ENCODE data around the gene HOXA5.

The HOXA5 gene

DNA sequence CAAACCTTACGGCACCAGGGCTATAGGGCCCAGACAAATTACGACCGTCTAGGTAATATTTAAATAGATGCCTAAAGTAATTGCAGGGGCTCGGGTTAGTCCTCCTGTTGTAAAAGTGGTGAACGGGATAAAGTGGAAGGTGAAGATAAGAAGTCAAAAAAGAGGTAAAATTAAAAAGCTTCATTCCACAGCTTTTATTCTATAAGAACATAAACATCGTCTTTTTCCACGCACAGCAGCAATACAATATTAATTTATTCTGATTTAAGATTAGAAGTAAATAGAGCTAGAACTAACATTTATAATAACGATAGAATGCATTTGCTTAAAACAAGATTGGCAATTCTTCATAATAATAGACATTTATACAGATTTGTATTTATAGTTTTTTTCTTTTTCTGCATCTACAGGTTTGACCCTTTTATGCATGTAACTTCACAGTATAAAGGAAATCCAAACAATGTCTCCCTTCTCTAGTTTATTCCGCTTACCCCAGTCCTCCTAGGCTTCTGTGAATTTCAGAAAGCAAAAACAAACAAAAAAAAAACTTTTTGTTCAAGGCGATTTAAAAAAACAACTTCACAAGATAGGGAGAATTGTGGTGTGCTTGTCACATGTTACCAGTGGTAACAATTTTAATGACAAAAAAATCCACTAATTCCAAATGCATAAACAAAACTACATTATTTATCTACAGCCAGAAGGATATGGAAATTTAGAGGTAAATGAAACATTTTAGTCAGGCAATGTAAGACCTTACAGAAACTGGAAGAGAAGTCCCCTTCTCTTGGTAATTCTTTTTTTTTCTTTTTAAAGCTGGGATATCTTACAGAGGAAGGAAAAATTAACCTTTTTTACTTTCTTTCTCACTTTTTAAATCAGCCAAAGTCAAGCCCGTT, 27.2 kb upstream of the HOXA5 start:
- DNase-seq: peak in 1 of 2 experiments; percentile 58

DNA sequence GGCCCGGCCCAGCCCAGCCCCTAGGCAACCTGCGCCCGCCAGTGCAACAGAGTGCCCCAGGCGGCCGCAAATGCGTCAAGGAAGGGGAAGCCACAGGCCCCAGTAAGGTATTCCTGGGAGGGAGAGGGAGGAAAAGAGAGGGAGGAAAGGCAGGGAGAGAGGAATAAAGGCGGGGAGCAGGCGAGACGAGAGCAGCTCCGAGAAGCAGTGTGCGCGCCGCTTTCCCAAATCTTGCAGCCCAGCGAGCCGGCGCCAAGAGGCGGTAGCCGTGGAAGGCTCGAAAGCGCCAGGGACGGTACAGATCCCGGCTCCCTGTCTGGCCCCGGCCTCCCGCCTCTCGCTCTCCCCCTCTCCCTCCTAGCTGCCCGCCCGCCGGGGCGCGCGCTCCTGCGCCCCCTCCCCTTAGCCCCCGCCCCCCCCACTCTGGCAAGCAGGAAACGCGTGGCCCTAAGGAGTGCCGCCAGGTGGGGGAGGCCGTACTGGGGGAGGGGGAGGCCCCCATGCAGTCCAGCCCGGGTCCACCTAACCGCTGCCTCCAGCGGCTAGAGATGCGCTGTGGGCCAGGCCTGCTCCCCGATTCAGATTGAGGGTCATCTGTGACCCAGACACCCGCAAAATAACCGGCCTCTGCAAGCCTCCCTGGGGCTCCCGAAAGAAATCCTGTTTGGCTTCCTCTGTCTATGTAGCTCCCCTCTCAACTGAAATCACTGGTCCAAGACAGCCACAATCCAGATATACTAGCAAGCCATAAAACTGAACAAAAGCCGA, 26.4 kb upstream of the HOXA5 start:
- peak; percentile 90 to 94 for DNase-seq

DNA sequence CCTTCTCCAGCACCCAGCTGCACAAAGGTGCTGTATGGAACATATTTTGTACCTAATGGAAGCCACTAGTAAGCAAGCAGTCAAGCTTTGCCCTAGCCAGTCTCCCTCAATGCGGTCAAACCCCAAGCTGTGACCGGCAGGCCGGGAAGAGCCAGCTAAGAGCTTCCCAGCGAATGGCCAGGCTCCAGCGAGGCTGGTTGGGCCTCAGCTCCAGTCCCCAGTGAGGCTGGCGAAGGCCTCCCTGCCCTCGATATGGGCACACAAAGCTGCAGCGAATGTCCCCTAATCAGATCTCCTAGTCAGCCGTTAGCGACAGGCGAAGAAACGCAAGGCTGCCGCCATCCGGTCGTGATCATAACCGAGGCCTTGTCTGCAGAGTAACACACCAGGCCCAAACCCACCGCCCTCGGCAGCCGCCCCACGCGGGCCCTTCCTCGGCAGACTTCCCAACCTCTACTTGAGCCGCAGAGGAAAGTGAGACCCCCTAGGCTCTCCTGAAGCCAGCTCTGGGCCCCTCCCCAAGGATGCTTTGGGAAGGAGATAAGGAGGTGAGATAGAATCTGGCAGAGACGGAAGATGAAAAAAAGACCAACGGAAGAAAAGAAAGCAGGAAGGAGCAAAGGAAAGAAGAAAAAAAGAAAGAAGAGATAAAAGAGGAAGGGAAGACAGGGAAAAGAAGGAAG, 24.9 kb upstream of the HOXA5 start:
- DNase-seq: peak in 1 of 2 experiments; percentile 89

DNA sequence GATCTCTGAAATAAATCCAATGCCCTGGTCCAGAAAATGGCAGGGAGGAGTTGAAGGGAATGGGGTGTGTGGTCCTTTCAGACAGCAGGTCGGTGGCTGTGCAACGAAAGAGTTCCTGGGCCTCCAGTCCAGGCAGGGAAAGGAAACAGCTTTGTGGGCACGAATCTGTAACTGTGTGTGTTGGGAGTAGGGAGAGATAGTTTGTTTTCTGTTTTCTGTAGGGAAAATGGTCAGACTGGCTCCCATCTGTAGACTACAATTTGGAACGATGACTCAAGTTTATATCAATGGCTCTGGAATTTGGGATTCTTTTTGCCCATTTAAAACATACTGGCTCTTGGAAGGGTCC, 24.4 kb upstream of the HOXA5 start:
- DNase-seq: peak in 1 of 2 experiments; percentile 57

DNA sequence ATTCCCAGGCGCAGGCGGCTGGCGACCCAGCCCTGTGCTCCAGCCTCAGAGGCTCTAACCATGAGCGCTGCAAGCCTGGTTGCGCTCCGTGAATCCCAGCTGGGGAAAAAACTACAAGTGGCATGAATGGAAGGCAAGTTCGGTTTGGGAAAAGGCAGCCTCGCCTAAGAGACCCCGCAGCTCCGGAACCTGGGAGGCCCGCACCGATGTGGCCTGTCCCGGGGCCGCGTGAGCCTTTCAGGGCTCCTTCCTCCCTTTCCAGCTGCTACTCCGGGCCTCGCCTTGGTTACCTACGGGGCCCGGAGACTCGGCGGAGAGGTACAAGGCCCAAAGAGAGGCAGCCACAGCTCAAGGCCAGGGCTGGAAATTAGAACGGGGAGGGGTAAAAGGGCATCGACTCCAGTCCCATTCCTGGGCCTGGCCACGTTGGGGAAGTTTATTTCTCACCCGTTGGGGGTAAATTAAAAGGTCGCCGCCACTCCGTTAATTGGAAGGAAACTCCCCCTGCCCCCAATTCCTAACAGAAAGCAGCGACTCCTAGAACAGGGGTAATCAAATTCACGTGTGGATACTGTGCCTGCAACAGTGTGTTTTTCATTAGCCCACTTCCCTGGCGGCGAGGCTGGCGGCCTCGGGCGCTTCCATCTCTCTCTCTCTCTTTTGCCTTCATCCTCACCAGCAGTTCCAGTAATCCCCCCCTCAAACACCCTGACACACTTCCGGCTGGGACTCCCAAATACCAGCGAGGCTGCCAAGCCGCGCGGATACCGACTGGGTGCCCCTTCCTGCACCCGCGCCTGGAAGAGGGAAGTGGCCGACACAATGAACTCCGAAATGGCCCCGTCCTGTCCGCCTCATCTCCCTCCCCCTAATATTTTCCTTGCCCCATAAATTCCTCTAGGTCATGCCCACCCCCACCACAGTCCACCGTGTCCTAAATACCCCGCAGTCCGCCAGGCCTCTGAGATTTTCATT, 23.3 kb upstream of the HOXA5 start:
- DNase-seq: peak in 1 of 2 experiments; percentile 66

DNA sequence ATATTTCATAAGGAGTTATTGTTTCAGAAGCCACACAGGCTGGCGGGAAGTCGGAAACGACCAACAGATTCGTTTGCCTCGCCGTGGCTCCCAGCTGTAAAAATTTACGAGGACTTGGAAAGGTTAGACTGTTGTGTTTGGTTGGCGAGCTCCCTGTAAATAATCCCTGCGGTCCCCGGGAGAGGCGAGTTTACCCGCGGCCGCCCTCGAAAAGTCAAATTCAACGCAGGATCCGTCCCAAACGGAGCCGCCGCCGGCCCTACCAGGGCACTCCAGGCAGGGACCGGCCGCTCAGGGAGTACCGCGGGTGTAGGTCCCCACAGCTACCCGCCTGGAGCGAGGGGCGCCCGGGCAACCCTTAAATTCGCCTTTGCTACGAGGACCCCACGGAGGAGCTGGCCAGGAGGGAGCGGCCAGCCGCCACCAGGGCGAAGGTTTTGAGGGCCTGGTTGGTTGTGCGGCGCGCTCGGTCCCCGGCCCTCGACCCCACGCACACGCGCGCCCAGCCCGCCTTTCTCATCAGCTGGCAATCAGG, 22.6 kb upstream of the HOXA5 start:
- peak in 1 of 2 experiments; percentile 87 for DNase-seq

DNA sequence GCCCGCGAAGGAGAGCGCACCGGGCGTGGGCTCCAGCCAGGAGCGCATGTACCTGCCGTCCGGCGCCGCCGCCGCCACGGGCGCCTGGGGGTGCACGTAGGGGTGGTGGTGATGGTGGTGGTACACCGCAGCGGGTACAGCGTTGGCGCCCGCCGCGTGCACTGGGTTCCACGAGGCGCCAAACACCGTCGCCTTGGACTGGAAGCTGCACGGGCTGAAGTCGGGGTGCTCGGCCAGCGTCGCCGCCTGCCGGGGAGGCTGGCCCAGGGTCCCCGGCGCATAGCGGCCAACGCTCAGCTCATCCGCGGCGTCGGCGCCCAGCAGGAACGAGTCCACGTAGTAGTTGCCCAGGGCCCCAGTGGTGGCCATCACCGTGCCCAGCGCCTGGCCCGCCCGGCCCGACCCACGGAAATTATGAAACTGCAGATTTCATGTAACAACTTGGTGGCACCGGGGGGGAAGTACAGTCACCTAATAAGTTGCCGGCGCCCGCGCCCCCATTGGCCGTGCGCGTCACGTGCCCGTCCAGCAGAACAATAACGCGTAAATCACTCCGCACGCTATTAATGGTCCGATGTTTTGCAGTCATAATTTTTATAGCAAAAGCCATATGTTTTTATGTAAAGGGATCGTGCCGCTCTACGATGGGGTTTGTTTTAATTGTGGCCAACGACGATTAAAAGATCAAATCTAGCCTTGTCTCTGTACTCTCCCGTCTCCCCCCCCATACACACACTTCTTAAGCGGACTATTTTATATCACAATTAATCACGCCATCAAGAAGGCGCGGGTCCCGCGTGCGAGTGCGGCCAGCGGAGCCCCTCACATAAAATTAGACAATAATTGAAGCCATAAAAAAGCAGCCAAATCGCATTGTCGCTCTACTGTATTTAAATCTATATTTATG, 21.9 kb upstream of the HOXA5 start, which contains the start of gene HOXA9:
TSS of gene HOXA9 (minus strand) at position 449 of the 907 bp plus-strand sequence. CDS start at position 369, 80 bp downstream.
- peak in 1 of 2 experiments; percentile 93 for DNase-seq

DNA sequence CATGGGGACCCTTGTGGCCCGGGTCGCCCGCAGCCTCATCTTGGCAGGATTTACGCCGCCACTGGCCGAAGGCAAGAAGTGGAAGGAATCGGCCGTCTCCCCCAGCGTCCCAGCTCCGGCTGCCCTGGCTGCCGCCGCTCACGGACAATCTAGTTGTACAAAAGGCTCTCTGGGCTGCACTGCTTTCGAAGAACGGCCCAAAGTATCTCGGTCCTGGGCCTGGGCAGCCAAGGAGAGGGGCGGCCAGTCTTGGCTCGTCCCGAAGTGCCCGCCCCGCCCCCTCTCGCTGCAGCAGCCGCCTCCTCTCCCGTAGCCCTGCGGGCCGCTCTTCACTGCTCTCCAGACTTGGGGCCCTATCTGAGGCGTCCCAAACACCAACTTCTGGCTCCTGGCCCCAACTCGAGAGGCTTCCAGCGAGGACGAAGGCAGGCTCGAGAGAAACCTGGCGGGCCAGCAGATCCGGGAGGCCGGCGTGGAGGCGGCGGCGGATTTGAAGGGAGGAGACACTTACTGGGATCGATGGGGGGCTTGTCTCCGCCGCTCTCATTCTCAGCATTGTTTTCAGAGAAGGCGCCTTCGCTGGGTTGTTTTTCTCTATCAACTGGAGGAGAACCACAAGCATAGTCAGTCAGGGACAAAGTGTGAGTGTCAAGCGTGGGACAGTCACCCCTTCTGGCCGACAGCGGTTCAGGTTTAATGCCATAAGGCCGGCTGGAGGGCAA, 21.0 kb upstream of the HOXA5 start:
- peak in 1 of 2 experiments; percentile 77 for DNase-seq

DNA sequence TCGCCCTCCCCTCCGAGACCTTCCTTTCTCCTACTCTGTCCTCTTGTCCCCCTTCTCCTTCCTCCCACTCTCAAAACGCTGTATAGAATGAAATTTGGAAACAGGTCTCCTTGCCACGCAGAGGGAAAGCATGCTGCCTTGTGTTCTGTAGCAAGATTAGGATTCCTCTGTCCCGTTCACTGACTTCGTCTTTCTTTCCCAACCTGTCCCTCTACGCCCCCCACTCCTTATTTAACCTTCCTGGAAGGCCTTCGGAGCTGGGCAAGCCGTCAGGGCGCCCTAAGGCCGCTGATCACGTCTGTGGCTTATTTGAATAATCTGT, 20.5 kb upstream of the HOXA5 start:
- DNase-seq: no peak

DNA sequence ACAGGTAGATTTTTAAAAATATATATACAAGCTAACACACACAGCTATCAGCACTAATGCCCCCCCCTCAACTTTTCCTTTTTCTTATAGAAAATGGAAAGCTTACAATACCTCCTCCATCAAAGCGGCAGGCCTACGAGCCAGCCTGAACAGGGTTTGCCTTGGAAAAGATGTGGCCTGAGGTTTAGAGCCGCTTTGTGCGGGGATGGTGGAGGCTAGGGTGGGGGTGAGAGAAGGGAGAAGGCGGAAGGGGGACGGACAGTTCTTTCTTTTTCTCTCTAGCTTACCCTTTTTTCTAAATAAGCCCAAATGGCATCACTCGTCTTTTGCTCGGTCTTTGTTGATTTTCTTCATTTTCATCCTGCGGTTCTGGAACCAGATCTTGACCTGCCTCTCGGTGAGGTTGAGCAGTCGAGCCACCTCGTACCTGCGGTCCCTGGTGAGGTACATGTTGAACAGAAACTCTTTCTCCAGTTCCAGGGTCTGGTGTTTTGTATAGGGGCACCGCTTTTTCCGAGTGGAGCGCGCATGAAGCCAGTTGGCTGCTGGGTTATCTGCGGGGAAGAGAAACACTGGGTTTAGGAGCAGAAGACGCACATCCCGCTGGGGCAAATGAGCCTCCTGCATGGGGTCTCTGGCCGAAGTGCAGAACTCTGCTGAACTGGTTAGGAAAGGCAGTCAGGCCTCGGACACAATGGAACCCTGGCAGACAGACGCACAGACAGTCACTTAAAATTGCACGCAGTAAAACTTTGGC, 20.0 kb upstream of the HOXA5 start:
- DNase-seq: peak in 1 of 2 experiments; percentile 63

DNA sequence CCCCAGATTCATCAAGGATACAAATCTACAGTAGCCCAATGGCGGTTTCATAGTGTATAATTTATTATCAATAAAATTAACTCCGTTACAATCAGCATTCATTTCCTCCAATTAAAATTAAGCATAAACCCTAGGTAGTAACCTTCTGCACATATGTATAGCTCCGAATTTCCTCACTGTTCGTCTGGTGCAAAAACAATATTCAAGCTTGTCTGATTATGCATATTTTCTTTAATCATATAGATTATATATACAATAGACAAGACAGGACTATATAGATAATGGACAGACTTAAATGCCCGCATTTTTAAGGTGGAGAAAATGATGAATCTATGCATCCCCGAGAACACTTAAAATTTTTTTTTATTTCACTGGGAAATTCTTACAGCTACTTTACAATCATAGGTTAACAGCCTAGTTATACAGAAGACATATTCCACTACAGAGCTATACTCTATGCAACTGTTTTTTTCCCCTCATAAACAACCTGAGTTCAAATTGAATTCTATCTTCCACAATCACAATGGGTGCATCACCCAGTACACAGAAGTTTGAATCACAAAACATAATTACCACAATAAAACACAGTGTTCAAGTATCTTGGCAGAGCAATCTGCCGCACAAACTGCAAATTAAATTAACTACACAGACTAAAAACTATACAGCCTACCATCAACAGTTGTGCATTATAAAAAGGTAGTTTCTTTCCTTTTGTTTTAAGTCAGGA, 19.2 kb upstream of the HOXA5 start:
- peak in 1 of 2 experiments; percentile 43 for DNase-seq

DNA sequence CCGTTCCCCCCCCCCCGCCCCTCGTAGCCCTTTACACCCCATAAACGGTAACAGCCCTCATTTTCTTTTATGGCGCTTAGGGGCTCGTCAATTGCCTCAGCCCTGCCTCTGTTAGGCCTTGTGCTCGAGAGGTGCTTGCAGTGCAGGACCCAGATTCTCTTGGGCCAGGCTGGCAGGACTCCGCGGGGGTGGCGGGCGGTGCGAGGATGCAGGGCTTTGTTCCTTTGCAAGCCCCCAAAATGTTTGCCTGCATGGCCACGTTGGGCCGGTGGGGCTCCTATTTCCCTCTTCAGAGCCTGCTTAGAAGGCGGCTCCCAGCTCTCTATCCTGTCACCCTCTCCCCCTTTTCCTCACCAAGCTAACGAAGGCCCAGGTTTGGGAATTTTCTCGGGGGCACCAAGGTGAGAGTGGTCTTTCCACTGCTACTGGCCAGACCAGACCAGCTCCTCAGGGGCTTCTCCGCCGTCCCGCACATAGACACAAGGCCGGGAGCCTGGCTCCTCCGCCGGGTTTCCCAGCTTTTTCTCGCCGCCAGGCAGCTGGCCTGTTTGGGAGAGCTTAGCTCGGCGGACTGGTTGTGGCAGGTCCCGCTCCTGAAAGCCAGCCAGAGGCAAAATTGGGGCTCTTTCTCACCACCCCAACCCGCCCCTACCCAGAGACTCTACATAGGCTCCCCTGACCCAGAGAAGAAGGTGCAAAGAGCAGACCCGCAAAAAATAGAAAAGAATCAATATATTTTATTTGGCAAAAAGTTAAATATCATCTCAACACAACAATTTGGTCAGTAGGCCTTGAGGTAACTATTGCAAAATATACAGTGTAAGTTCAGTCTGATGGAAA, 18.5 kb upstream of the HOXA5 start:
- peak in 1 of 2 experiments; percentile 74 for DNase-seq

DNA sequence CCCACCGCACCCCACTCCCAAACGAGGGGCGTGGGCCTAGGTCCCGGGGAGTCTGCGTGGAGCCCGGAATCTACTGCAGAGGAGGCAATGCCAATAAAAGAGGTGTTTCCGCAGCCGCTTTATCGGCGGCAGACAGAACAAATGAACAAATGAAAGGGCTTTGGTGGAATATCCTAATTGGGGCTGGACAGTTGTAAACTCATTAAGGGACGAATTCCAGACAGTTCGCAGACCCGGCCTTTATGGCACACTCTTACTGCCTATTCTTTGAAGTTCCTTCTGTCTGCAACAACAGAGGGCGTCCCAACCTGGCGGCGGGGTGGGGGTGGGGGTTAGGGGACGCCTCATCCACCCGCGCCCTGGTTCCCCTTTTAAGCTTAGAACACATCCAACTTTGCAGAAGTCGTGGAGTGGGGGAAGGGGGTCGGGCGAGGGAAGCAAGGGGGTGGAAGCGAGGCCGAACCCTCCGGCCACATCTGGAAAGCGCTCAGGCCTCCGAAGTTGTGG, 17.8 kb upstream of the HOXA5 start:
- DNase-seq: peak in 1 of 2 experiments; percentile 85

DNA sequence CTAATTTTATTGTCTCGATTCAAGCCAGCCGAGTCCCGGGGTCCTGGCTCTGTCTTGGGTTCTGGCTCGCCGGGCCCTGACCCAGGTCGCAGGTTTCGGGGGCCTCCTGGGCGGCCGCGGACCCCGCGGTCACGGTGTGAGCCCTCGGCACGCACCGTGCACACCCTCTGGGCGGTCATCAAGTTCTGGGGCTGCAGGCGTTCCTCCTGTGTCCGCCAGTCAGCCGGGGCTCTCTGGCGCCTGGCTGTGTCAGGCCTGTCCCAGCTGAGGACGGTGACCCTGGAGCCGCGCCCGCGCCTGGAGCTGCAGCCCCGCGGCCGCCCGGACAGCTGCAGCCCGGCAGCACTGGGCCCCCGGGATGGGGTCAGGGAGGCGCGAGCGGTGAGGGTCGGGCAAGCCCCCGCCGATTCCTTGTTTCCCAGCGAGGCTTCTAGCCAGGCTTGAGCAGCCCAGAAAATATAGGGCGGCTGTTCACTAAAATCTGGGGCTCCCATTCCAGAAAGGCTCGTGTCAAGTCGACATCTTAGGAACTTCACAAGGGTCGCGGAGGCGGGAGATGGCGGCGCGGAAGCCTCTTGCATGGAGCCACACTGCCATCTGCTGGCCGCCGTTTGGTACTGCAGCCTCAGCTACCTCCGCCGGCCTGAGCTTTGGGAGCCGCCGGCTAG, 17.2 kb upstream of the HOXA5 start:
- DNase-seq: peak in 1 of 2 experiments; percentile 94

DNA sequence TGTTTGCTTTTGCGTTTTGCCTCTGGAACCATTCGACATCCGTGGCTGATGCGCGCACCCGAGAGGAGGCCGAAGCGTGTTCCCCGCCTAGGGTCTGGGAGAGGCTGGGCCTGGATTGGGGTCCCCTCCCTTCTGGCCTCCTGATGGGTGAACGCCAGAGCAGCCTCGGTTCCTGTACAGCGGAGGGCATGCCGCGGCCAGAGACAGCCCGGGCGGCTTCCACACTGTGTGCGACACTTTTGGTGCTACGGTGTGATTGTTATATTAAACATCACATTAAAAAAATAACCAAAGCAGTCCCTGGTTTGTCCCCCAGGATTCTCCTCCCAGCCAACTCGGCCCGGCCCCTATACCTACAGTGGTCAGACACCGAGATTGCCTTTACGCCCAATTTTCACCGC, 16.7 kb upstream of the HOXA5 start:
- peak in 1 of 2 experiments; percentile 72 for DNase-seq

DNA sequence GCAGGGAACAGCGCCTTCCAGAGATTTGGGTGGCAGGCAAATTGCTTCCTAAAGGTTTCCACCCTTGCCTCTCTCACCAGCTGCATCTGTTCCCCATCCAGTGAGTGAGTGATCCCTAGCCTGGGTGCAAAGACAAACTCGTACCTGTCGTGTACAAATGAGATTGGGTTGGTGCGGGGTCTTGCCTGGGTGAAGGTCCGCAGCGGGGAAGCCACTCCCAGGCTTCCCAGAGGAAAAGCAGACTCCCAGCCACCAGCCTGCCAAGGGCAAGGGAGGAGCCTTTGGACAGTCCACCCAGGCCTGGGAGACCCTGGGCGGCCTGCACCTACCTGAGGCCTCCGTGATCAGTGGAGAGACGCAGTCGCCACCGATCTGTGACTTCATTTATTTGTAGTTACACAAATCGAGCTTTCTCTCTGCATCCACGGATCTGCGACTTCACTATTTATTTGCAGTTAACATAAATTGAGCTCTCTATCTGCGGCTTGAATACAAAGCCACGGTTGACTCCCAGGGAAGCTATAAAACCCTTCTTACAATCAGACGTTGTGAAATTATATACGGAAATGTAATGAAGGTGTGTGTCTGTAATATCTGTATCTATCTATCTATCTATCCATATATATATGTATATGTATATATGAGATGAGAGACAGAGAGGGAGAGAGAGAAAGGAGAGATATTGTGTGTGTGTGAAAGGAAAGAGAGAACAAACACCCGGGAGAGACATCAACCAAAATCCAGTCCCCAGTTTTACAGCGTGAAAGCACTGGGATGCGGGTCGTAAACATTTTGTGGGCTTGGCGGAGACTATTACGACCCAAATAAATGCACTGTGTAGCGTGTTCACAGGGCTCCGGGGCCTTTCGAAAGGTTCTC, 16.0 kb upstream of the HOXA5 start:
- peak; percentile 88 to 89 for DNase-seq
